ENCODE measurements around the gene GPR39.

Gene GPR39

DNA sequence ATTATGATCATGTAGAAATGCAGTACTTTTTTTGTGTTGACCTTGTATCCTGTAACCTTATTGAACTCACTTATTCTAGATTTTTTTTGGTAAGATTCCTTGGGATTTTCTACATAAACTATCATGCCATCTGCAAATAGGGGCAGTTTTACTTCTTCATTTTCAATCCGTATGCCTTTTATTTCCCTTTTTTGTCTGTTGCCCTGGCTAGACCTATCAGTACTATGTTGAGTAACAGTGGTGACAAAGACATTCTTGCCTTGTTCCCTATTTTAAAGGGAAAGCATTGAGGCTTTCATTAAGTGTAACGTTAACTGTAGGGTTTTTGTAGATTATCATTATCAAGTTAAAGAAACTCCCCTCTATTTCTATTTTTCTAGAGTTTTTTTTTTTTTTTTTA lies 161.1 kb downstream of the GPR39 start:
- no peak for DNase-seq

DNA sequence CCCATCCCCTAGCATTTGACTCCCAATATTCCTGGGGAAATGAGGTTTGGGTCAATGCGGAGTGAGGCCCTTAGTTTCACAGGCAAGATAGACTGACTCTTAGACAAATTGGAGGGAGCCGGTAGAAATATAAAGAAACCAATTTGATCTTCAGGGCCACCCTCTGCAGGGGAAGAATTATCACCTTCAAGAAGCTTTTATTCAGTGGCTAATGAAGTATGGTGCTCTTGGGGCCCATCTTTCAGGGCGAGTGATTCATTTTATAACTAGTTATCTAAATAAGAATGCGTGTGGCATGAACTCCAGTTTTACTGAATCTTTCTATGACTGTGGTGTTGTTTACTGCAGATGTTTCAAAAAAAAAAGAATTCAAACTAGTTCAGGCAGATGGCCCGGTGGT lies 165.0 kb downstream of the GPR39 start:
- no peak for DNase-seq

DNA sequence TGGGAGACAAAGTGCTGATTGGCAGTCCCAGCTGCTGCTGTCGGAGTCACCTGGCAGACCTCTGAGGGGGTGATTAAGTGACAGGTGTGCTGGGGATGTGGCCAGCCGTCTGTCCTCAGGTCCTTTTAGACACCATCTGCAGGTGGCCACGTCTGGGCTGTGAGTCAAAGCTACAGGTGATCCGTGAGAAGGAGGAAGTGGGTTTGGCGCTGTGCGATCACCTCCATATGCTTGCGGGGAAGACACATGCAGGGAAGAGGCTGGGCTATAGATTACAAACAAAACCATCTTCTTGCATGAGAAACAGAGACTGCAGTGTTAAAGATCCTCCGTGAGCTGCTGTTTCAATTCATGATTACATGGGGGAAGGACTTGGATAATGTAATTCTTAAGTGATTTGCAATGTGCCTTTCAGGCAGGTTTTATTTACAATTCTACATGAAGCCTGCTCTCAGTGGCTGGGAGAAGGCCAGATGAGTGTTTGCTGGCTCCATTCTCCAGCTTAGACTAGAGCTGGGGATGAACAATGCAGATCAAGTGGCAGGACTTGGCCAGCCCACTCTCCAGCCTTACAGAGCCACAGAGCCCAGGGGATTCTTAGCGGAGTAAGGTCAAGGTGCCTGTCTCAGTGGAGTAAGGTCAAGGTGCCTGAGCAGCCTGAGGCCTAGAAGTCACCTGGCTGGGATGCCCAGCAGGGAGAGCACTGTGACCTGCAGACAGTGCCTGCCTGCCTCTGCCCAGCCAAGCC lies 165.6 kb downstream of the GPR39 start:
- DNase-seq: no peak

DNA sequence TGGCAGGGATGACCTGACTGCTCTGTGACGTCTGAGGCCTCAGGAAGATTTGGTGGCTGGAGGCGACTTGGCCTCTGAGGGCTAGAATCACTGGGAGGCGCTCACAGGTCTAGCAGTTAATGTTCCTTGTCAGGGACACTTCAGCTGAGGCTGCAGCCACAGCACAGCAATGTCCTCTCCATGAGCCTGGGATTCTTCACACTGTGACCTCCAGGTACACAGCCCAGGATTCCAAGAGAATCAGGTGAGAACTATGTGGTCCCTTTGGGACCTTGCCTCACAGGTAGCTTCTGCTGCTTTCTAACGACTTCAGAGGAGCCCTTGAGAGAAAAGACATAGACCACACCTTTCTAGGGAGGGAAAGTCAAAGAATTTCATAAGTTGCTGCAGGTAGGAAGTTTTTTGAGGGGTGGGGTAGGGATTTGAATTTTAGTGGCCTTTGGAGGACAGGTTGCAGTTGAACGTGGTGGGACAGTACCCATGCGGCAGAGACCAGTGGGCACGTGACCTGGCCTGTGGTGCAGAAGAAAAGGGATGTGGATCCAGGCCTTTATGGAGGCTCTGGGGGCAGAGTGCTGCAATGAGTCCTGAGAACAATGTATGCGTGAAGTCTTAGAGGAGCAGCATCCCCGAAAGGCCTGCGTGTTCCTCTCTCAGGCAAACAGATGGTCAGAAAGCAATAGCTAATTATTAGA lies 167.2 kb downstream of the GPR39 start:
- DNase-seq: no peak

DNA sequence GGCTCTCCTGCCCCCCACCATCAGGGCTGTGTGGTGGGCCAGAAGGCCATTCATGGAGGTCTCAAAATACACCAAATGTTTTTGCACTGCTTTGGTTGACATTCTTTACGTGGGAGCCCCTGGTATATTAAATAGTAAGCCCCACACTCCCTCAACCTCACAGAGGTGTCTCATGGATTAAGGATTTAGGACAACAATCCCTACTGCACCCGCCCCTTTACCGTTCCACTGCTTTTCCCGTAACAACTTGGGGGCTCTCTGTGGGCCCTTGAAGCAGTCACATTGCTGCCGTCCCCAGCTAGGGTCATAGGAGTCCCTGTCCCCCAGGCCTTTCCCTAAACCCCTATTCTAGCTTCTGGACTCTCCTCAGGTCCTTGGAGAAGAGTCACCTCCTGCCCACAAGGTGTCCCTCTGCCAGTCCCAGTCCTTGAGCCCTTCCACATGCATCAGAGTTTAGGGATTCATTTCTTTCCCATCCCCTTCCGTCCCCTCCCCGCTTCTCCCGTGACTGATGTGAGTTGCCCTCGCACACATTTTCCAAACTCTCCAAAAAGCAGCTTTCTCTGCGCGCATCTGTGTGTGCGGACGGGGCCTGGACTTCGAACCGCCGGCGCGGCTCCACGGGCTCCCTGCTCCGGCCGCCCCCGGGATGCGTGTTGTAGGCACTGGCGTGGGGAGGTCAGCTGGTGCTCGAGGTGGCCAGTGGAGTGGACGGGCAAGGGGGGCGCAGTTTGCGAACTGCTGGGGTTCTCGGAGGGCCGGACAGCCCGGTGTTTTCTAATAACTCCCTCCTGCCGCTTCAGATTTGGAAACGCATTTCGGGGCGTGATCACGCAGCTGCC lies 168.6 kb downstream of the GPR39 start:
- no peak for DNase-seq

DNA sequence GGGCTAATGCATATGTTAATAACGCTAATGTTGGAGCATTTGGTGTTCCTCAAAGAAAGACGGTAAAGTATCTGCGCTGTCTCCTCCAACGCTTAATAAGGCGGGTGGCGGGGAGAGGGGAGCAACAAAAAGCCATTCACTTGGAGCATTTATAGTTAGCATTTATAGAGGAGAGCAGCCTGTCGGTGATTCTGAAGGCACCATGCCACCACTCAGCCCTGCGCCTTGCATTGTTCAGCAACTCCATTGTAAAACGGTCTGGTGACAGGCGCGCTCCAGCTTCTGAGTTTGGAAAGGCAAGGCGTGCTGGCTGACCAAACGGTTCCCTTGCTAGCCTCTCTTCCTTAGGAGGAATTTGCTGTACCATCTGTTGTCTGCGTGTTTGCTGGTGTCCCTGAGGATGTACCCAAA lies 169.5 kb downstream of the GPR39 start:
- DNase-seq: no peak

DNA sequence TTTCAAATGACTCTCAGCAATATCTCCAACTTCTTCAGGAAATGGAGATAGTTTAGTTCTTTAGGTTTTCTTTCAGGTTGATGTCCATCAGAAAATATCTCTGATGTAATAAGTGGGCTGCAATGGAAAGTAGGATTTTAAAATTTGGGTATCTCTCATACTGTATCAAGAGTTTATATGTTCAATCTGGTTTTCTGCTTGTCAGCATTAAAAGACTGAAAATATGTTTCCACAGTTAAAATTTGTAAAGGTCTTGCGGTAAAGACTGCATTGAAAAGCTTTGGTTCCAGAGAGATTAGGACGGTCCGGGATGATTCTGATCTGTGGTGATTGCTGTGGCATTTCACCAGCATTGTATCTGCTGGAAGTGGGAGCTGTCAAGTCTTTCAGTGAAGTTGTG lies 170.2 kb downstream of the GPR39 start:
- DNase-seq: no peak

DNA sequence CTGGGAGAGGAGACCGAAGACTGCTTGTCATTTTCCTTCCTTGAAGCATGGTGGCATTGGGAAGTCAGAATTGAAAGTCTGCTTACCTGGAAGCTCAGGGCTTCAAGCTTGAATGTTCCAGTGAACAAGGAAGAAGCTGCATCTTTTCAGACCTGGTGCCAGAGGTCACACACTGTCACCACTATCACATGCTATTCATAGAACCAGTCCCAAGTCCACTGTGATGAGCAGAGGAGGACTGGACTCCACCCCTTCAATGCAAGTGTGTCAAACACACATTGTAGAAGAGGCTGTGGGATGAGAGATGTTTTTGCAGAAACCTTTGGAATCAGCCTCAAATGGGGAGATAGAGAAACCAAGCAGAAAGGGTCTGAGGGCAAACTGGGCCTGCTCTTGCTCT lies 172.0 kb downstream of the GPR39 start:
- DNase-seq: no peak

DNA sequence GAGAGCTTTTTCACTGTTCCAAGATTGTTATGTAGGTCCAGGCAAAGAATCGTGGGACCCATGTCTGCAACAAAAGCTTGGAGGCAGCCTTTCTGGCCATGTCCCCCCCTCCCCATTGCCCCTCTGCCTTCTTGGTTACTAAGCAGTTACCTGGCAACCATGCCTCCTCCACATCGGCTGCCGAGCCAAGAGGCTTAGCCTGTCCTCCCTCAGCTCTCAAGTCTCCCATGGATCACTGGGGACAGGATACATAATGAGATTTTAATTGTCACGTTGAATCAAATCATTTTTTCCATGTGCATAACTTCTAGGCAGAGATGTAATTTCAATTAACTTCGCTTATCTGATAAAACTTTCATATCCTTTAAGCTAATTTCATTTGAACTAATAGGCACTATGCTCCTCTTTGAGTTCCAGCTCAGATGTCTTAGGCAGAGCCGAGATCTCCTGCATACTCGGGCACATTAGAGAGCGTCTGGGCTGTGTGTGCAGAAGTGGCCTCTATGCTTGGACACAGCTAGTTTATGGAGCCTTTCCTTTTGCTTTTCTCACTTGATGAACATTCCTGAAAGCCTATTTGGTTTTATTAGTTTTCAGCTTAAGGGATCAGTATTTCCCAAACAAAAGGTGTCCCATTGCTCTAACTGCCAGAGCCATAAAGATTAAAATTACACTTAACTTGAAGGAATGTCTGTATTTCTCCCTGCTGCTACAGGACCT lies 172.7 kb downstream of the GPR39 start:
- no peak for DNase-seq

DNA sequence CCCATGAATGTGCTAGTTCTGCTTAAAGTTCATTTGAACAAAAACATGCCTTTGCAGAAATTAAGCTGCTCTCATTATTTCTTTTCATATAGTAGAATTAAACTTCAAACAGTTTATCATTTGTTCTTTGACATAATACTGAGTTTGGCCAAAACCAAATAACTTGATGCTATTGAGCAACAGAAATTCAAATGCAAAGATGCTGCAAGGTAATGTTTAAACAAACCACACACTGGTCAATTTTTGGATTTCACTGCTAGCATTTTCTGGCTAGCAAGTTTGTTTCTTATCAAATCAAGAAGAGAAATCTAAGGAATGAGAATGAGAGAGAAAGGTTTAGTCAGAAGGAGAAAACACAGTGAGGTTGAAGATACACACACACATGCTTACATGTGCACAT lies 173.4 kb downstream of the GPR39 start:
- no peak for DNase-seq

DNA sequence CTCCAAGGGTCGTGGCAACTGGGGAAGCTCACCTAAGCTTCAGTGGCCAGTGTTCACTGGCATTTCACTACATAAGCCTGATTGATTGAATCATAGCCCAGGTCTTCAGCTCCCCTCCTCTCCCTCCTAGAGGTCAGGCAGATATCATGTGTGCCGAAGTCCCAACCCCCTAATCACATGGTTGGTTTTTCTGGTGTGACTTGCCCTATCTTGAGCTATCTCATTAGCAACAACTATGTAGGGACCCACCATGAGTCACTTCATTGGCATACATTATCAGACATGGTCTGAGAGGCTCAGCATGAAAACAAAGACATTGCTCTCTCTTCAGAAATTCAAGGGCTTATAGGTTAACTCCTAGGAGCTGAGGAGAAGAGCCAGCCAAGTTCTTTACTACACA lies 176.6 kb downstream of the GPR39 start:
- no peak for DNase-seq

DNA sequence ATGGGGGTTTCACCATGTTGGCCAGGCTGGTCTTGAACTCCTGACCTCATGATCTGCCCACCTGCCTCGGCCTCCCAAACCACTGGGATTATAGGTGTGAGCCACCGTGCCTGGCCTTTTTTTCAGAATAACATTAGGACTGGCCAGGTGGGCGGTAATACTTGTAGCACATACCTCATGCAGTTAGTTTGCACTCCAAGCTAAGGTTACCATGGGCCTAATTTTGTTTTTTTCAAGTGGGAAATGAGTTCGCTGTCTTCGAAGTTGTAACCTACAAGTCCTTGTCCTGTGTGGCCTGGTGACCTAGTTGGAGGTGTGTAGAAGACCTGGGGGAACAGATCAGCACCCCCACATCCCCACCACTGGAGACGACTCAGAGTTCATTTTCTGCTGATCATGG lies 178.6 kb downstream of the GPR39 start:
- DNase-seq: no peak

DNA sequence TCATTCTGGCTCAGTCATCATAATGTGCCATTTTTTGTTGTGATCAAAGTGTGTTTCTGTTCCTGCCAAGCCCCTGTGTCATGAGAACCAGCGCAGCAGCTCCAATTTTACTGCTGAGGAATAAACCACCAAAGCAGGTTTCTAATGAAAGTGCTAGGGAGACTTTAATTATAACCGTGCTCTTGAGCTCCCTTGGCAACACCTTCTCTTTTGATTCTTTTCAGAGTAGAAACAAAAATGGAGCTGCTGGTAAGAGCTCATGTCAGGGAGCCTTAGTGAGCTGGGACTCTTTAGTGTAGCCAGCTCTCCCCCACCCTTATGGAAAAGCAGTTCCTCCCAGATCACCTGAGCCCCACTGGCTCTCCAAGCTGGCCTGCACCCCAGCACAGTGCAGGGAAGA lies 179.1 kb downstream of the GPR39 start:
- DNase-seq: no peak

DNA sequence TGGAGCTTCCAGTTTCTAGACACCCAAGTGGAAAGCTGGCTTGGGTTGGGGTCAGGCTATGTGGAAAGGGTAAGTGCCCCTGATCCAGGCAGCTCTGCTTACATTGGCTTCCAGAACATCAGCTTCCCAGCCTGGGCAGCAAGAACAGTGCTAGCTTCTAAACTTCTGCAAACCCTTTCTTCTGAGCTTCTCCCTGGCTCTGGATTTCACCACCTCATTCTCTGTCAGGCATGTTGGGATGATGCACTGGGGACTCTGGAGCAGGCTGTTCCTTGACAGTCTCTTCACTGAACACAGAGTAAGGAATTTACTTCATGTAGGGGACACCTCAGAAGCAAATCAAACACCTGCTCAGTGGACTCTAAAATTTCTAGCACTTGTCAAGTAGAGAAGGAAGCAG lies 180.6 kb downstream of the GPR39 start:
- DNase-seq: no peak

DNA sequence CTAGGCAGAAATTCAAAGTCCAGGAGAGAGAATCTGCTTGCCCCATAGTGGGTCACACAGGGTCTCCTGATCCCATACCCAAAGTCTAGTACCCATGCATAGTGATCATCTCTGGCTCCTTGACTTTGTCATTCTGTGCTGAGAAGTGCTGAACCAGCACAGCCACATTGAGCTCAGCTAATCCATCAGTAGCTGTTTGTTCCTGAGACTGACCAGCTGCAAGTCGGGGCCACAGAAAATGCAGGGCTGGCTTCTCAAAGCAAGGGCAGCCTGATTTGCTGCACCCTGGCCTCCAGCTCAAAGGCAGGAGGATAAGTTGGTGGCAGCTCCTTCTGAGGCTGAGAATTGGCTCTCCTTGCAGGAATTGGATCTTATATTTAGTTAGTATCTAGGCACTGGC lies 181.2 kb downstream of the GPR39 start:
- no peak for DNase-seq

DNA sequence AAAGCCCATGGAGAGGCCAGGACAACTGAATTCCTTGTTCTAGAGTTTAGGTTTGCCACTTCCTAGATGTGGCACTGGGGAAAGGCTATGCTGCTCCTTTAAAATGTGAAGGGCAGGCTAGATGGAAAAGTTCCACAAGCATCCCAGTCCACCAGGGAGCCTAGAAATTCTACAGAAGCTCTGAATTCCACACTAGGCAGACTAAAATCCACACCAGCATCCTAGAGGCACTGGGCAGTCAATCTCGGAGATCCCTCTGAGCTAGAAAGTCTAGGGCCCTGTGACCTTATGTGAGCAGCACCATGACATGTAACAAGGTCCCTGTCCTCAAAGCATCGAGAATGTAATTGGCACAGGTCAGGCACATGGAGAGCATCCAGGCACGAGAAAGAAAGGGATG lies 181.9 kb downstream of the GPR39 start:
- no peak for DNase-seq

DNA sequence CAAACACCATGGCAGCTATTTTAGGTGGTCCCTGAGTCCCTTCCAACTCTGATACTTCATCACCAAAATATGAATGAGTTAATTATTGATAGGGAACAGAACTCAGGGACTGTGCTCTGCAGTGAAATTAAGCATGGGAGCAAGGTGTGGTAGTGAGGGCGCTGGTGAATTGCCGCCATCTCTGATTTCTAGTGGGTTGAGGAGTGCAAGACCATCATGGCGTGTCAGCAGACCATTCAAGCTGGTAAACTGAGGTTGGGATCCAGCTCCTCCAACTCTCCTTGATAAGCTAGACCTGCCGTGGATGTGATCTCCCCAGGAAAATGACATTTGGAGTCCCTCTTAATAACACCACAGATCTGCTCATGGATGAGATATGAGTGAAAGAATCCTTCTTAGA lies 183.0 kb downstream of the GPR39 start:
- DNase-seq: no peak

DNA sequence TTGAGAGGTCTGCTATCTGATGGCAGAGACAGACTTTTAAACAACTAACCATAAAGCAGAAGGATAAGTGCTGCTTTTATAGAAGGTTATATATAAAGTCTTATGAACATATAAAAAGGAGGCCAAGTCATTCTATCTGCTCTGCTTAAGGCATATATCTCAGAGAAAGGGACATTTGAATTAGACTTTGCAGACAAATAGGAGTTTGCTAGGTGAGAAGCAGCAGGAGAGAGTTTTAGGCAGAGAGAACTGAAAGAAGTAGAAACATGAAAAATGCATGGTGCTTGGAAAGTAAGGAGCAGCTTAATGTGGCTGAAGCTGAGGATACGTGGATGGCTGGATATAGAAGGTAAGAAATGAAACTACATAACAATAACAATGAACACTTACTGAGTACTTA lies 188.0 kb downstream of the GPR39 start:
- no peak for DNase-seq

DNA sequence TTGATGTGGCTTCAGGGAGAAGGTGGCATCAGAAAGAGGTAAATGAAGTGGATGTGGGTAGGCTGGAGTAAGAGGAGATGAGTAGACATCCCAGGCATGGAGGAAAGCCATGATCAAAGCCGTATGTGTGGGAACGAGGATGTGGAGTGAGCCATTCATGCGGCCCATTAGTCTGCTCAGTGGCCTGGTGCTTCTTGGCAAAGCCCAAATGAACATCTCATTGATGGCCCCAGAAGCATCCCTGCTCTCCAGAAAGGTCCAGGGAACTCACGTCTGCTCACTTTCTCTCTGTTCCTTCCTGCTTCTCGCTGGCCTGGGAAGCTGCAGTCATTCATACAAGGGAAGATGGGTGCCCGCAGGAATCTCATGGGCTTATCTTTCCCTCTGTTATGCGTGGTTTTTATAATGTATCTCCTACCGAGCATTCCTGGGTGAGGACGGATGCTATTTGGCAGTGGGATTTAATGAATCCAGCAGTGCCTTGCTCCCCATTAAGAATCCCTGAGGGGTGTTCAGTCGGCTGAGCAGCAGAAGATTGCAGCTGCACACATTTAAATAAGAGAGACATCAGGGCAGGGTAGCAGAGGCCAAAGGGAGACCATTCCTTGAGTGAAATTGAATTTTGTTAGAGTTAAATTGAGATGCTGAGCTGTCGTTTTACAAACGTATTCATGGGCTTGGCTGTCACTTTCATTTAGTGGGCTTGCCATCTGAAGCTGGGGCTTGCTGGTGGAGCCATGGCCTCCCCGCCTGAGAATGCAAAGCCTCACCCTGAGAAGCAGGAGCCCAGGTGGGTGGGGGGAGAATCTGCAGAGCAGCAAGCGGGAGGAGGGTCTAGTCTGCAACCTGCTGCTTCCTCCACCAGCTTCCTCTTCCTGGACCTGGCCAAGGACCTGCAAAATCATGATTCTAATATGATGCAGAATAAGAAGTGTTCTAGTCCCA lies 188.9 kb downstream of the GPR39 start:
- DNase-seq: no peak

DNA sequence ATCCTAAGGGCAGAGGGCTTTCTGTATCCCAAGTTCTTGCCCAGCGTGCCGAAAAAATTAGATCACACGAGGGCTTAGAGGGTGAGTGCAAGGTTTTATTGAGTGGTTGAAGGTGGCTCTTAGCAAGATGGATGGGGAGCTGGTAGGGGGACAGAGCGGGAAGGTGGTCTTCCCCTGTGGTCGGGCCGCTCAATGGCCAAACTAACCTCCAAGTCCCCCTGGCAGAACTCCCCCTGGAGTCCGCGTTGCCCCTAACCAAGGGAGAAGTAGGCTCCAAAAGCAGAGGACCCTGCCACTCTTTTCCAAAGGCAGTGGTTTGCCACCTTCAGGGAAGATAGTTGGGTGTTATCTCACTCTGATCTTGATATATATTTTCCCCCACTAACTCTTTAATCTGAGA lies 190.0 kb downstream of the GPR39 start:
- DNase-seq: no peak

DNA sequence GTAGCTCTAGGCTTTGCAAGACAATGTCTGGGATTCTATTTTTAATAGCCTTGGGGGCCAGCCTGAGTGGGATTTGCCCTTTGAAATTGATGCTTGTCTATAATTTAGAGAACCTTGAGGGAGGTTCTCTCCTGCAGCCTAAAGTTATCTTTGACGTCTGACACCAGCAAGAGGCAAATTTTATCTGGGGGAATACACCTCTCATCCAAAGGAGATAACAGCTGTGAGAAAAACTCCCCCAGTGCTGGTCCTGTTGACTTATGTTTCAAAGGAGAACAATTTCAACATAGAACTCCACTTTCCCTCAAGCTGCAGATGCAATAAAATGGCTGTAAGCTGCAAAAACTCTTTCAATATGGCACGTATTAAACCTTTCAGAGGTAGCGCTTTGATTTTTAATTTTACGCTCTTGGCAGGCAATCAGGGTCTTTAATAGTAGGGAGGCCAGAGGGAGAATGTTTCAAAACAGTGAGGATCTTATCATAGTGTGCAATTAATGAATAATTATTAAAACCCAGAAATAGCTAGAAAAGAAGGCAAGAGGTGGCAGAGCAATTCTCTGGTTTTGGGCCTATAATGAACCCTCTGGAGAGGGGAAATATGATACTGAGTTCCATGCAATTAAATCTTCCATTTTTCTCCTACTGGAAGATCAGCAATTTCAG lies 191.0 kb downstream of the GPR39 start:
- DNase-seq: no peak

DNA sequence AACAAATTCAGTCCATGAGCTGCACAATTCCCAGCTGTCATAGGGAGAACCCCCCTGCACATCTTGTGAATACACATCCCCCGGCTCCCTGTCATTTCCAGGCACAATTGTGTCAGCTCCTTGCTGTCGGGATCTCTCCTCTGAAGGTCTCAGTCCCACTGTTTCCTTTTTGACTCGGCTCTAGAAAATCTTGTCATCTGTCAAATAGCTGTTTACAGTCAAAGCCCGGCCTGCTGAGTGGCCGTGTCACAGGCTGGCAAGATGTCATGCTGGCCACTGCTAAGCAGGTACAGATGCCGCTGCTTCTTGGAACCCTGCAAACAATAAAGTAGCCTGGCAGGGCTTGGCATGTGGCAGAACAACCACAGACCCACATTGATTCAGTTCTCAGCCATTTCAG lies 191.7 kb downstream of the GPR39 start:
- DNase-seq: no peak

Measured in stimulated activated naive CD4-positive, alpha-beta T cell treated with Interleukin-2 at 50 U/mL for 16 hours (primary cell).